Prostate gland (tissue), 2 donors: ENCODE data around the gene CTSW. TPM values are rescaled to one million over a fixed set of nuclear protein-coding genes. Genes with fewer than 3 reads are reported as not detected.
"Not testable (repeated sequence)": the region's sequence is repeated elsewhere in the genome, so short reads cannot be mapped to it uniquely, and the experiment has no call there.

Experiments
- DNase-seq: peaks from one replicate; pipeline ENCODE4 v3.0.0-alpha.2; 2019; ENCODE audit warnings: low spot score
- H3K27ac ChIP-seq, 2 donors: fragments of 200-600 bp; sonication (generic); 2 replicates each; pipeline ENCODE4 v1.5.1; 2017 to 2019
- H3K27me3 ChIP-seq: fragments of 200-600 bp; sonication (generic); replicated peaks from 2 replicates; pipeline ENCODE4 v1.5.1; 2019; ENCODE audit not compliant: insufficient read depth
- H3K36me3 ChIP-seq, 2 donors: fragments of 200-600 bp; sonication (generic); 1 replicate in 1 of 2; 2 replicates in 1 of 2; pipeline versions ENCODE4 v1.5.1 to v1.8.1; 2017 to 2019
- H3K4me1 ChIP-seq: fragments of 200-600 bp; sonication (generic); replicated peaks from 2 replicates; pipeline ENCODE4 v1.5.1; 2019
- H3K4me3 ChIP-seq, 2 donors: fragments of 200-600 bp; sonication (generic); 2 replicates each; pipeline ENCODE4 v1.5.1; 2017 to 2019
- H3K9me3 ChIP-seq: fragments of 200-600 bp; sonication (generic); 2 replicates; pipeline ENCODE4 v1.5.1; 2017
- CTCF ChIP-seq, 4 experiments: fragments of 200-600 bp in 2 of 4; fragments of 450-650 bp in 2 of 4; sonication (generic) in 2 of 4; IDR thresholded peaks; 1 replicate in 3 of 4; 2 replicates in 1 of 4; pipeline ENCODE4 v1.5.1; 2016 to 2019; ENCODE audit warnings: antibody characterized with exemption in 4 of 4, mild to moderate bottlenecking in 2 of 4, moderate library complexity in 2 of 4
- POLR2A ChIP-seq: fragments of 450-650 bp; IDR thresholded peaks from one replicate; pipeline ENCODE4 v1.6.1; 2016; ENCODE audit warnings: antibody characterized with exemption, mild to moderate bottlenecking
- POLR2AphosphoS5 ChIP-seq: sonication (generic); formaldehyde crosslinking; IDR thresholded peaks from one replicate; pipeline ENCODE4 v1.6.1; 2017; ENCODE audit warnings: antibody characterized with exemption
- WGBS: methylation state at CpG from one replicate; pipeline ENCODE4 v1.1.5; 2018; 5-methylcytosine and 5-hydroxymethylcytosine counted together
- intact Hi-C: fragments of 100-400 bp; cut with DNase I; formaldehyde crosslinking; loops from one replicate; pipeline ENCODE4 v1.14.2; 2022
- total RNA-seq, 2 donors: library from RNA; depleted of rRNA; stranded (reverse); fragments of >200 nt; gene quantifications; one replicate each; pipeline ENCODE4 v1.1.0, GENCODE V29; 2016

CTSW gene
- total RNA-seq, 2 donors from 2014 or later = 1.3 to 1.8 TPM

- Histone ChIP-seq H3K27ac (no peak overlapping the region), H3K36me3 (no peaks in the 10 kb centered on the region), H3K9me3 (no peaks in the 10 kb centered on the region), H3K4me3 (no peak overlapping the region), H3K27me3 (no peaks in the 10 kb centered on the region), H3K4me1 (no peaks in the 10 kb centered on the region)
- WGBS = 80% methylated on average over 3 of the region's 3 CpGs
- TF ChIP-seq POLR2AphosphoS5 = no peak
- no peak for DNase-seq
- intact Hi-C loops = no loop called here
Observed at GRCh38 chr11:65843811-65844210, 35.8 kb upstream of the CTSW start.

- Histone ChIP-seq H3K27ac (no peak overlapping the region), H3K4me1 (no peaks in the 10 kb centered on the region), H3K36me3 (no peaks in the 10 kb centered on the region), H3K9me3 (no peaks in the 10 kb centered on the region), H3K4me3 (no peak overlapping the region), H3K27me3 (no peaks in the 10 kb centered on the region)
- intact Hi-C loops = no loop called here
- no peak for DNase-seq
- WGBS = 79% methylated on average over 10 of the region's 10 CpGs
- TF ChIP-seq CTCF (IDR thresholded peaks at IDR 0.05) (no peak), POLR2A (no peak), POLR2AphosphoS5 (no peak)
Observed at GRCh38 chr11:65844231-65844872, 35.3 kb upstream of the CTSW start.

- Histone ChIP-seq H3K4me1 (no peaks in the 10 kb centered on the region), H3K4me3 (no peak overlapping the region), H3K36me3 (peaks cover 0 to 9% of the 10 kb centered on the region in 2 donors), H3K9me3 (no peaks in the 10 kb centered on the region), H3K27ac (no peak overlapping the region), H3K27me3 (no peaks in the 10 kb centered on the region)
- DNase-seq = no peak
- intact Hi-C loops = no loop called here
- 77% methylated on average over 3 of the region's 3 CpGs for WGBS
- TF ChIP-seq CTCF (IDR thresholded peaks at IDR 0.05) (no peak), POLR2A (no peak), POLR2AphosphoS5 (no peak)
Observed at GRCh38 chr11:65847746-65848145, 31.9 kb upstream of the CTSW start.

GRCh38 chr11:65848693-65849092 is 30.9 kb upstream of the CTSW start:
- DNase-seq, H3K4me1 ChIP-seq, H3K27me3 ChIP-seq, intact Hi-C loops, H3K27ac ChIP-seq, H3K9me3 ChIP-seq, H3K4me3 ChIP-seq: not testable (repeated sequence)
- peaks cover 0 to 12% of the 10 kb centered on the region in 2 donors for H3K36me3 ChIP-seq
- 57% methylated on average over 7 of the region's 7 CpGs for WGBS

GRCh38 chr11:65849366-65849765 is 30.3 kb upstream of the CTSW start:
- DNase-seq = no peak
- Histone ChIP-seq H3K4me3 (no peak overlapping the region), H3K4me1 (no peaks in the 10 kb centered on the region), H3K27me3 (no peaks in the 10 kb centered on the region), H3K9me3 (no peaks in the 10 kb centered on the region), H3K27ac (no peak overlapping the region), H3K36me3 (peaks cover 0 to 19% of the 10 kb centered on the region in 2 donors)
- WGBS = 54% methylated on average over 8 of the region's 8 CpGs
- TF ChIP-seq POLR2A (no peak), POLR2AphosphoS5 (no peak), CTCF (IDR thresholded peaks at IDR 0.05) (no peak)
- intact Hi-C loops = no loop called here

GRCh38 chr11:65849771-65850216 is 29.8 kb upstream of the CTSW start:
- no peak overlapping the region for H3K27ac ChIP-seq
- intact Hi-C loops = no loop called here
- no peaks in the 10 kb centered on the region for H3K27me3 ChIP-seq
- no peak for TF ChIP-seq CTCF (IDR thresholded peaks at IDR 0.05)
- TF ChIP-seq POLR2AphosphoS5 = no peak
- no peak for TF ChIP-seq POLR2A
- peaks cover 0 to 21% of the 10 kb centered on the region in 2 donors for H3K36me3 ChIP-seq
- 44% methylated on average over 16 of the region's 16 CpGs for WGBS
- no peaks in the 10 kb centered on the region for H3K4me1 ChIP-seq
- no peak overlapping the region for H3K4me3 ChIP-seq
- H3K9me3 ChIP-seq = no peaks in the 10 kb centered on the region
- DNase-seq = no peak
